ENCODE results near the gene MAP3K9.

The MAP3K9 gene

DNA sequence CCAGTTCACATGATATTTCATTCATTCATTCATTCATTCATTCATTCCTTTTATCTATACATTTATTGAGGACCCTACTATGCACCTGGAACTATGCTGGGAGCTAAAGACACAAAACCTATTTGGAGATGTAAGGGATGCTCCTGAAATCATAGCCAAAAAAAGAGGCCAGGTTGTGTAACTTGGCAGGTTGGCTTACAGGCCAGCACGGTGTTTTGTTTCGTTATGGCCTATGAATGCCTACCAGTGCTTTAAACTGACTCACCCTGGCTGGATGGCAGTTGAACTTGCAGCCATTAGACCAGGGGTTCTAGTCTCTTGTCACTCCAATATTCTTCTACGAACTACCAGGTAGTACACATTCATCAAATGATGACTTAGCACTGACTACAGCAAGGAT, 15.7 kb downstream of the MAP3K9 start:
- Histone ChIP-seq H2AFZ (ENCODE audit: low read length) (no peak overlapping the region), H3K9me3 (replicated peaks; ENCODE audit: insufficient read depth, low read length) (no peaks in the 10 kb centered on the region), H3K27ac (ENCODE audit: low read length) (no peak overlapping the region), H3K9ac (ENCODE audit: low read length) (no peak overlapping the region), H4K20me1 (ENCODE audit: insufficient read depth, low read length) (no peaks in the 10 kb centered on the region), H3K36me3 (replicated peaks; ENCODE audit: insufficient read depth, low read length) (no peaks in the 10 kb centered on the region), H3K4me3 (ENCODE audit: low read length) (no peak overlapping the region), H3F3A (ENCODE audit: insufficient read depth, low read length) (no peaks in the 10 kb centered on the region), H3K27me3 (replicated peaks; ENCODE audit: insufficient read depth, low read length) (no peaks in the 10 kb centered on the region), H3K79me2 (ENCODE audit: low read length) (no peaks in the 10 kb centered on the region), H3K9me2 (replicated peaks; ENCODE audit: insufficient read depth, low read length) (no peaks in the 10 kb centered on the region), H3K4me1 (ENCODE audit: low read length) (no peaks in the 10 kb centered on the region), H3K4me2 (ENCODE audit: low read depth, low read length) (no peak overlapping the region)
- TF ChIP-seq EZH2phosphoT487 (IDR thresholded peaks at IDR 0.05; ENCODE audit: low read length) (no peak), EZH2 (optimal IDR thresholded peaks at IDR 0.05; ENCODE audit: low read depth, low read length) (no peak)
- TF ChIP-seq, protein P1, sequence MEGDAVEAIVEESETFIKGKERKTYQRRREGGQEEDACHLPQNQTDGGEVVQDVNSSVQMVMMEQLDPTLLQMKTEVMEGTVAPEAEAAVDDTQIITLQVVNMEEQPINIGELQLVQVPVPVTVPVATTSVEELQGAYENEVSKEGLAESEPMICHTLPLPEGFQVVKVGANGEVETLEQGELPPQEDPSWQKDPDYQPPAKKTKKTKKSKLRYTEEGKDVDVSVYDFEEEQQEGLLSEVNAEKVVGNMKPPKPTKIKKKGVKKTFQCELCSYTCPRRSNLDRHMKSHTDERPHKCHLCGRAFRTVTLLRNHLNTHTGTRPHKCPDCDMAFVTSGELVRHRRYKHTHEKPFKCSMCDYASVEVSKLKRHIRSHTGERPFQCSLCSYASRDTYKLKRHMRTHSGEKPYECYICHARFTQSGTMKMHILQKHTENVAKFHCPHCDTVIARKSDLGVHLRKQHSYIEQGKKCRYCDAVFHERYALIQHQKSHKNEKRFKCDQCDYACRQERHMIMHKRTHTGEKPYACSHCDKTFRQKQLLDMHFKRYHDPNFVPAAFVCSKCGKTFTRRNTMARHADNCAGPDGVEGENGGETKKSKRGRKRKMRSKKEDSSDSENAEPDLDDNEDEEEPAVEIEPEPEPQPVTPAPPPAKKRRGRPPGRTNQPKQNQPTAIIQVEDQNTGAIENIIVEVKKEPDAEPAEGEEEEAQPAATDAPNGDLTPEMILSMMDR (IDR thresholded peaks at IDR 0.05; ENCODE audit: low read length) = no peak
- no peak for DNase-seq

DNA sequence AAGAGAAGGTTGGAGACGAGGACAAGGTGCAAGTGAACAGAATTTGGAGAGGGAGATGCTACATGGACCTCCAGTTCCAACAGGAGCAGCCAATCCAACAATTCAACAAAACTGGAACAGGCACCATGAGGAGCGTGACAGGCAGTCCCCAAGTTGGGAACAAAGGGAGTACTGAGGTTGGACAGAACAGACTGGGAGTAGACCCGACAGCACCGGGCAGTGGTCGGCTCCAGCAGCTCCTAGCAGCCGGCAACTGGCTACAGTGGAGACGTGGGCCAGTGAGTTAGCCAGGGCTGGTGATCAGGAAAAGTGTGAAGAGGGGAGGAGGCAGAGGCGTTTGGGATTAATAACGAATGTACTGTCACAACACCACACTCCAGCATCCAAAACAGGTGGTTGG, 16.4 kb downstream of the MAP3K9 start:
- Histone ChIP-seq H3K9me3 (replicated peaks; ENCODE audit: insufficient read depth, low read length) (no peaks in the 10 kb centered on the region), H4K20me1 (ENCODE audit: insufficient read depth, low read length) (no peaks in the 10 kb centered on the region), H3K9me2 (replicated peaks; ENCODE audit: insufficient read depth, low read length) (no peaks in the 10 kb centered on the region), H3K27ac (ENCODE audit: low read length) (no peak overlapping the region), H3K27me3 (replicated peaks; ENCODE audit: insufficient read depth, low read length) (no peaks in the 10 kb centered on the region), H3F3A (ENCODE audit: insufficient read depth, low read length) (no peaks in the 10 kb centered on the region), H3K36me3 (replicated peaks; ENCODE audit: insufficient read depth, low read length) (no peaks in the 10 kb centered on the region), H3K4me3 (ENCODE audit: low read length) (no peak overlapping the region), H3K4me1 (ENCODE audit: low read length) (no peaks in the 10 kb centered on the region), H3K9ac (ENCODE audit: low read length) (no peak overlapping the region), H2AFZ (ENCODE audit: low read length) (no peak overlapping the region), H3K4me2 (ENCODE audit: low read depth, low read length) (no peak overlapping the region), H3K79me2 (ENCODE audit: low read length) (no peaks in the 10 kb centered on the region)
- DNase-seq = no peak
- TF ChIP-seq, protein P1 (IDR thresholded peaks at IDR 0.05; ENCODE audit: low read length) = no peak
- no peak for TF ChIP-seq EZH2phosphoT487 (IDR thresholded peaks at IDR 0.05; ENCODE audit: low read length)
- no peak for TF ChIP-seq EZH2 (optimal IDR thresholded peaks at IDR 0.05; ENCODE audit: low read depth, low read length)

DNA sequence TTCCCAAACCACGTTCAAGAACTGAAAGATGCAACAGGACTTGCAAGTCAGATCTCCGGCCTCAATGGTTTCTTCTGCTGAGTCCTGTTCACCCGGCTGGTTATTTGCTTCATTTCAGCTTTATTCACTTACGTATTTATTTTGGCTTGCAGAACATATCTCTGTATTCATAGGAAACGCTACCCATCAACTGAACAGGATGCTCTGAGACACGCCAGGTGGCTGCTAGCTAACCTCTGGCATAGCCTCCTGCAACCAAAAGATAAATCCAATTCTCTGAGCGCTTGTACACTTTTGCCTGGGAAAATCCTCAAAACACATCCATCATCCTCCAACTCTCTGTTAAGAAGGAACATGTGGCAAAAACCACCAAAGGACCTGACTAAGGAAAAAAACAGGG, 17.3 kb downstream of the MAP3K9 start:
- Histone ChIP-seq H3K27me3 (replicated peaks; ENCODE audit: insufficient read depth, low read length) (no peaks in the 10 kb centered on the region), H3K27ac (ENCODE audit: low read length) (no peak overlapping the region), H3K4me3 (ENCODE audit: low read length) (no peak overlapping the region), H3K9me2 (replicated peaks; ENCODE audit: insufficient read depth, low read length) (no peaks in the 10 kb centered on the region), H2AFZ (ENCODE audit: low read length) (no peak overlapping the region), H3K36me3 (replicated peaks; ENCODE audit: insufficient read depth, low read length) (no peaks in the 10 kb centered on the region), H3F3A (ENCODE audit: insufficient read depth, low read length) (no peaks in the 10 kb centered on the region), H3K9me3 (replicated peaks; ENCODE audit: insufficient read depth, low read length) (no peaks in the 10 kb centered on the region), H3K4me2 (ENCODE audit: low read depth, low read length) (no peak overlapping the region), H4K20me1 (ENCODE audit: insufficient read depth, low read length) (no peaks in the 10 kb centered on the region), H3K9ac (ENCODE audit: low read length) (no peak overlapping the region), H3K79me2 (ENCODE audit: low read length) (no peaks in the 10 kb centered on the region), H3K4me1 (ENCODE audit: low read length) (no peaks in the 10 kb centered on the region)
- TF ChIP-seq, protein P1 (IDR thresholded peaks at IDR 0.05; ENCODE audit: low read length) = no peak
- TF ChIP-seq EZH2 (optimal IDR thresholded peaks at IDR 0.05; ENCODE audit: low read depth, low read length) (no peak), EZH2phosphoT487 (IDR thresholded peaks at IDR 0.05; ENCODE audit: low read length) (no peak)
- DNase-seq = no peak
